ENCODE results near the gene MORN3. TPM values are rescaled to one million over a fixed set of nuclear protein-coding genes. Genes with fewer than 3 reads are reported as not detected.

Gene MORN3
- total RNA-seq, 6 experiments from 2014 or later: 0.09 TPM; not detected in 5

GRCh38 chr12:121713793-121714192, 44.3 kb upstream of the MORN3 start:
- no peaks in the 10 kb centered on the region for H3K9me3 ChIP-seq
- no peaks in the 10 kb centered on the region for H3K36me3 ChIP-seq
- TF ChIP-seq POLR2A (IDR thresholded peaks at IDR 0.05) (no peak), CTCF (IDR thresholded peaks at IDR 0.05) (no peak)
- intact Hi-C loops (cut with DNase I): no loop called here
- WGBS (ENCODE audit: insufficient coverage, low coverage, low lambda C conversion rate, missing lambda C conversion rate): 44% methylated on average over 3 of the region's 6 CpGs
- ATAC-seq (no peak), DNase-seq (no peak)
- H3K4me3 ChIP-seq: no peak overlapping the region
- H3K27me3 ChIP-seq: no peaks in the 10 kb centered on the region
- peaks cover 0 to 18% (median 1%) of the 10 kb centered on the region in 4 donors for H3K4me1 ChIP-seq
- no peak overlapping the region for H3K27ac ChIP-seq

- ATAC-seq: no peak
- peak in 1 of 3 donors; percentile 22 for DNase-seq
Observed at GRCh38 chr12:121713257-121713777, 43.9 kb upstream of the MORN3 start.

GRCh38 chr12:121712461-121713256, 43.2 kb upstream of the MORN3 start, which contains the start of gene TMEM120B:
Gene TMEM120B (plus strand): TSS chr12:121712752. CDS start chr12:121712896, 144 bp downstream.
- TF ChIP-seq POLR2A (IDR thresholded peaks at IDR 0.05): peak; percentile 94
- TF ChIP-seq CTCF (IDR thresholded peaks at IDR 0.05): no peak
- intact Hi-C loops (cut with DNase I): no loop called here
- DNase-seq: peak; percentile 89 to 92 (median 91)
- Histone ChIP-seq H3K4me3 (peak within 1 kb of the TSS; percentile 82 to 98 (median 92)), H3K27me3 (no peaks in the 10 kb centered on the region), H3K36me3 (no peaks in the 10 kb centered on the region), H3K27ac (peak within 1 kb of the TSS; percentile 84 to 87 (median 86)), H3K9me3 (no peaks in the 10 kb centered on the region), H3K4me1 (peaks cover 0 to 18% (median 1%) of the 10 kb centered on the region in 4 donors)
- no CpG with 5 or more reads among the region's 74 CpGs for WGBS (ENCODE audit: insufficient coverage, low coverage, low lambda C conversion rate, missing lambda C conversion rate)
- ATAC-seq: peak; percentile 89 to 97 (median 94)

More at GRCh38 chr12:121713257-121713777, 43.9 kb upstream of the MORN3 start:
- intact Hi-C loops (cut with DNase I): no loop called here
- no peaks in the 10 kb centered on the region for H3K36me3 ChIP-seq
- no peaks in the 10 kb centered on the region for H3K27me3 ChIP-seq
- 16% methylated on average over 8 of the region's 14 CpGs for WGBS (ENCODE audit: insufficient coverage, low coverage, low lambda C conversion rate, missing lambda C conversion rate)
- peak overlapping the region; percentile 82 to 98 (median 92) for H3K4me3 ChIP-seq
- H3K4me1 ChIP-seq: peaks cover 0 to 18% (median 1%) of the 10 kb centered on the region in 4 donors
- peak overlapping the region in 2 of 3 donors; percentile 86 to 87 for H3K27ac ChIP-seq
- no peaks in the 10 kb centered on the region for H3K9me3 ChIP-seq
- TF ChIP-seq POLR2A (IDR thresholded peaks at IDR 0.05) (no peak), CTCF (IDR thresholded peaks at IDR 0.05) (no peak)

GRCh38 chr12:121712190-121712460, 42.7 kb upstream of the MORN3 start:
- H3K9me3 ChIP-seq: no peaks in the 10 kb centered on the region
- 0% methylated on average over 8 of the region's 16 CpGs for WGBS (ENCODE audit: insufficient coverage, low coverage, low lambda C conversion rate, missing lambda C conversion rate)
- peak; percentile 60 to 72 (median 70) for ATAC-seq
- no peaks in the 10 kb centered on the region for H3K27me3 ChIP-seq
- peak; percentile 46 to 67 (median 65) for DNase-seq
- no peaks in the 10 kb centered on the region for H3K36me3 ChIP-seq
- H3K27ac ChIP-seq: peak overlapping the region; percentile 84 to 87 (median 86)
- peak overlapping the region; percentile 82 to 98 (median 92) for H3K4me3 ChIP-seq
- peaks cover 0 to 18% (median 1%) of the 10 kb centered on the region in 4 donors for H3K4me1 ChIP-seq
- TF ChIP-seq POLR2A (IDR thresholded peaks at IDR 0.05) (no peak), CTCF (IDR thresholded peaks at IDR 0.05) (no peak)
- intact Hi-C loops (cut with DNase I): no loop called here
